Dermis lymphatic vessel endothelial cell (primary cell): Measurements from ENCODE around the gene GSTA2. TPM values are rescaled to one million over a fixed set of nuclear protein-coding genes. Genes with fewer than 3 reads are reported as not detected.

Source experiments
- total RNA-seq: library from RNA; depleted of rRNA; stranded (reverse); fragments of >200 nt; gene quantifications from 2 replicates; pipeline ENCODE4 v1.2.1, GENCODE V29; 2014

GSTA2 gene
- total RNA-seq: not detected in 2 replicates

GRCh38 chr6:52763322-52763916, at the start of gene GSTA2:
Gene GSTA2, minus strand, starts transcription at chr6:52763475. Its CDS starts 5,528 bp downstream, at chr6:52757947.

GRCh38 chr6:52803668-52804255, 40.5 kb upstream of the GSTA2 start, which contains the start of gene GSTA1:
Gene GSTA1, minus strand, starts transcription at chr6:52803816. Its CDS starts 4,549 bp downstream, at chr6:52799267.

Other genes starting within 250 kb of the GSTA2 start
- 10.1 and 10.6 TPM in 2 replicates for gene TRAM2, start 186.4 kb downstream of the GSTA2 start, total RNA-seq
- gene TMEM14A, start 92.4 kb downstream of the GSTA2 start, total RNA-seq: 8.7 and 15.3 TPM in 2 replicates
- gene GSTA1, start 40.3 kb upstream of the GSTA2 start, total RNA-seq: not detected in 2 replicates
- gene GSTA5, start 77.3 kb upstream of the GSTA2 start, total RNA-seq: not detected in 2 replicates
- not detected in 2 replicates for gene GSTA3, start 146.2 kb upstream of the GSTA2 start, total RNA-seq
- 11.9 and 20.9 TPM in 2 replicates for gene GSTA4, start 231.8 kb upstream of the GSTA2 start, total RNA-seq